GM21381 (cell line): ENCODE results near the gene UBAC1.
A peak's percentile ranks its signal among the peaks of the same experiment; 100 is the strongest.
"Not testable (repeated sequence)": the region's sequence is repeated elsewhere in the genome, so short reads cannot be mapped to it uniquely, and the experiment has no call there.

Experiments used
- ATAC-seq: cut with Tn5 transposase; IDR thresholded peaks from one replicate; pipeline ENCODE4 v1.9.1; 2021; ENCODE audit warnings: mild to moderate bottlenecking, moderate library complexity; ENCODE audit not compliant: unreplicated experiment

UBAC1 gene

GRCh38 chr9:135961811-135962695 lies 880 bp upstream of the UBAC1 start:
- ATAC-seq, result no peak

GRCh38 chr9:135960411-135961276 lies 529 bp downstream of the UBAC1 start:
- peak; percentile 21 for ATAC-seq

DNA sequence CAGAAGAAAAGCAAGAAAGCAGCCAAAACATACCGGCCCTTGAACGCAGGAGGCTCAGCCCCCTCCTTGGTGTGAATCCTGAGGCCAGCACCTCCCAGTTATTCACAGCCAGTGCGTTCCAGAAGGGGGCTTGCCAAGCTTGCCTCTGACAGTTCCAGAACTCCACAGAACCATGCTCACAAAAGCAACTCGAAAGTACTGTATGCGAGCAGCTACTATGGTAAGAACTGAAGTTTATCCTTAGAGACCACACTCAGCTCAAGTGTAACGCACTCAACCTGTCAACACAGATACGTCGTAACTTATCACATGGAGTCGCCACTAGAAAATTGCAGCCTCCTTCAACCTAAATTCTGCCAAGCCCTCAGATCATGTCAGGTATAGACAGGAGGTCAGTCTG lies 1.4 kb downstream of the UBAC1 start:
- ATAC-seq, result no peak

GRCh38 chr9:135958485-135958884 lies 2.7 kb downstream of the UBAC1 start:
- ATAC-seq, result no peak

- ATAC-seq, result no peak
Measured at GRCh38 chr9:135957431-135957830, 3.7 kb downstream of the UBAC1 start.

GRCh38 chr9:135956802-135957174 lies 4.4 kb downstream of the UBAC1 start:
- no peak for ATAC-seq

DNA sequence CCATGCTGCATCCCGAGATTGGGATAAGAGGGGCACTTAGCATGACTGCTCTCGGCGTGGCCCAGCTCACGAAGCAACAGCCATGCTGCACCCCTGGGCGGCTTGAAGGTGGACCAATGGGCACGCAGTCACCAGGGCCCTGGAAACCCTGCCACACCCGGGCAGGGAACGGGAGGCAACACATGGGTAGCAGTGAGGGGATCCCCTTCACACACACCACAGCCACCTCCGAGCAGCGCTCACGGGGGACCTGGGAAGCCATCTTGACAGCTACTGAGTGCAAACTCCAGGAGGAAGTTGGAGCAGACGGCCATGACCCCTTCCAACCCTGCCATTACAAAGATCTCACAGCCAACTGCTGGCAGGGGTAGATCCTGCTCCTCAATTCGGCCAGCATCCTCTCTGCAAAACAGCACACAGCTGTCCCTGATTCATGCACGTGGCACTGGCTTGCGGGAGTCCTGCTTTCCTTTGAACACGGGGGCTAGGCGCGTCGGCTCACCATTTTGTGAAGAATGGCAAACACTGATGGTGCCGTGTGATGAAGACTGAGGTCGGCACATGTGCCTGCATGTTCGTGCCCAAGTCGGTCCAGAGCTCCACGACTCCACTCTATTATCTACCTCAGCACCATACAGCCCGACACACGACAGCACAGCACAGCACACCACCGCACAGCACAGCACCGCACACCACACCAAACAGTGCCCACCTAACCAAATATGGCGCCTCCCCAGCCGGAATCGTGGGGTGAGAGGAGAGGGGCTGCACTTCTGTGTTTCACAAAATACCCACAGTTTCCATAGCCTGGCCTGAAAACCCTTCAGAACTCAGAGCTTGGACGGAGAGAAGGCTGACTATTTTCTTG lies 5.0 kb downstream of the UBAC1 start:
- ATAC-seq, result no peak

DNA sequence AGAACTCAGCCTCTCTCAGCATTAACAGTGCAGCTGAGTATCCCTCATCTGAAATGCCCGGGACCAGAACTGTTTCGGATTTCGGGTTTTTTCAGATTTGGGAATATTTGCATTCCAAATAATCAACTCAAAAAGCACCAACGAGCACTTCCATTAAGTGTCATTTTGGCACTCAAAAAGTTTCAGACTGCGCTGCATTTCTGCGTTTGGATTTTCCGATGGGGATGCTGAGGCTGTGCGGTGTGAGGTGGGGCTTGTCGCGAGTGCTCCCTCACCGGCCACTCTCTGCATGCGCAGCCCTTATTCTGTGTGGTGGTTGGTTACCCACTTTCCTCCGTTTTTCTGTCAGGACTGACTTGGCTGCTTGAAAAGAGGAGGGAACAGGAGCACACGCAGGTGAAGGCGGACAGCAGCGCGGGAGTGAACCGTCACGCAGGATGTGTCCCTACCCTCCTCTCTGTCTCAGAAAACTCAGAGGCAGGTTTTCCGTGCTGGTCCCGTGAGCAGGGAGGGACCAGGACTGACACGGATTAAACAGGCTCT lies 8.4 kb downstream of the UBAC1 start:
- ATAC-seq, result no peak

DNA sequence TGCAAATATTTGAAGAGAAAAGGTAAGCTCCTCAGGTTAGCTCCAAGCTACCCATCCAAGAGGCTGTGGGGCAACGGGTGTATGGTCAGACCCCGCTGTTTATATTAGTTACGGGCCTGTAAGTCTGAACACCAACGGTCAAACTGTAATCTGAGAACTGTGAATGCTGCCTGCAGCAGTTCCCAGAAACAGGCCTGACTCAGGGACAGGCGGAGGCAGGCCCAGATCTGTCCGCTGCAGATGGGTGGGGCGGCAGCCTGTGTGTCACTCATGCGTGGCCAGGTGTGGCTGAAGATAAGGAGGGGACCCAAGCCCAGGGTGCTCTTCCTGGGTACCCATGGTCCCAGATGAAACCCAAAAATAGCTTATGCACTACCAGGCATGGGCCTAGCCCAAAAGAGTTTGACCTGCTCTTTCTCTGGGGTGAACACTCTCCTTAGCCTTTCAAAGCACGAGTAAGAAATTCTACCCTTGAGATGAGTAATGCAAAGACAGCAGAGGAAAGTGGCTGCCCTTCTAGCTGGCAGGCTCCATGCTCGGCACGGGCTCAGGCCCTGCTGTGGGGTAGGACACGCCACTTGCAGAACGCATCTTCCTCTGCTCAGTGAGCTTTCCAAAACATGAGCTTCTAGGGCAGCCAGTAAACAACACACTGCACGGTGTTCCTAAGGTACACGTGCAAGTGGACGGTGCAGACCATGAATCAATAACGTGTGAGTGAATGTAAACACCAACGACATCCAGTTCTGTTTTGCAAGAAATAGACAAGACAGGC lies 9.1 kb downstream of the UBAC1 start:
- no peak for ATAC-seq

GRCh38 chr9:135951310-135951709 lies 9.9 kb downstream of the UBAC1 start:
- not testable (repeated sequence) for ATAC-seq

GRCh38 chr9:135950841-135951240 lies 10.3 kb downstream of the UBAC1 start:
- ATAC-seq, result not testable (repeated sequence)

GRCh38 chr9:135950135-135950682 lies 11.0 kb downstream of the UBAC1 start:
- no peak for ATAC-seq

GRCh38 chr9:135949501-135950134 lies 11.6 kb downstream of the UBAC1 start:
- no peak for ATAC-seq

- ATAC-seq, result no peak
Measured at GRCh38 chr9:135948968-135949367, 12.2 kb downstream of the UBAC1 start.

- no peak for ATAC-seq
Measured at GRCh38 chr9:135948446-135948845, 12.7 kb downstream of the UBAC1 start.

- ATAC-seq, result no peak
Measured at GRCh38 chr9:135947582-135947981, 13.6 kb downstream of the UBAC1 start.

- not testable (repeated sequence) for ATAC-seq
Measured at GRCh38 chr9:135947105-135947504, 14.1 kb downstream of the UBAC1 start.

GRCh38 chr9:135946392-135946994 lies 14.7 kb downstream of the UBAC1 start:
- no peak for ATAC-seq

- ATAC-seq, result no peak
Measured at GRCh38 chr9:135945969-135946368, 15.2 kb downstream of the UBAC1 start.
